Measurements from ENCODE around the gene ENOX1.

- no peak for TF ChIP-seq CTCF (IDR thresholded peaks at IDR 0.05)
- TF ChIP-seq POLR2A (IDR thresholded peaks at IDR 0.05), result no peak
Measured at GRCh38 chr13:43397111-43397510, 389.7 kb downstream of the ENOX1 start.
